GM12878 (cell line): ENCODE results near the gene MAP1S. TPM values are rescaled to one million over a fixed set of nuclear protein-coding genes. Genes with fewer than 3 reads are reported as not detected.

ENCODE experiments used
- ATAC-seq: fragments of 200-7000 bp; cut with Tn5 transposase; 3 replicates; pipeline ENCODE4 v1.9.1; 2020; ENCODE audit warnings: mild to moderate bottlenecking, moderate library complexity
- BruUV-seq: library from RNA; stranded (reverse); fragments of 400-500 nt; replicated peaks from 2 replicates; lab custom pipeline; 2021; lab: Mats Ljungman, UMichigan
- CTCF ChIA-PET: fragments of 300-600 bp; sonication (Branson Sonifier 250); formaldehyde crosslinking; extraction: SDS; loops from one replicate; lab custom pipeline; 2021; ENCODE audit warnings: inconsistent platforms; lab: Yijun Ruan, JAX
- POLR2A ChIA-PET: fragments of 350-600 bp; formaldehyde crosslinking; extraction: SDS; loops from one replicate; lab custom pipeline; 2021; ENCODE audit warnings: inconsistent platforms; lab: Charles Lee
- RAD21 ChIA-PET: fragments of 300-600 bp; sonication (Branson Sonifier 250); formaldehyde crosslinking; loops from one replicate; lab custom pipeline; 2023; ENCODE audit warnings: antibody characterized with exemption; ENCODE audit not compliant: unreplicated experiment; lab: Charles Lee
- SMC1A ChIA-PET: fragments of 300-600 bp; sonication (Branson Sonifier 250); formaldehyde crosslinking; loops from one replicate; lab custom pipeline; 2023; ENCODE audit not compliant: unreplicated experiment, uncharacterized antibody; lab: Charles Lee
- DNase-seq: peaks from one replicate; pipeline ENCODE4 v3.0.0-alpha.2; 2011; ENCODE audit warnings: low read depth, low spot score
- FAIRE-seq: peaks from 3 replicates; lab custom pipeline; 2011; peaks lifted over from hg19 to GRCh38; lab: Jason Lieb, UNC
- H2AFZ ChIP-seq: 2 replicates; pipeline ENCODE4 v1.6.0; 2011; ENCODE audit warnings: low read depth, low read length, control low read depth; ENCODE audit not compliant: control insufficient read depth
- H3K27ac ChIP-seq: 2 replicates; pipeline ENCODE4 v1.5.1; 2011; ENCODE audit warnings: control low read depth; ENCODE audit not compliant: control insufficient read depth, insufficient read depth
- H3K27me3 ChIP-seq, 2 experiments: replicated peaks in 1 of 2; 2 replicates each; pipeline versions ENCODE4 v1.6.0 to v1.6.1; 2011; ENCODE audit warnings: low read length in 1 of 2; ENCODE audit not compliant: control insufficient read depth in 2 of 2, insufficient read depth in 2 of 2
- H3K36me3 ChIP-seq, 2 experiments: 2 replicates each; pipeline ENCODE4 v1.5.1; 2011; ENCODE audit warnings: low read length in 1 of 2; ENCODE audit not compliant: control insufficient read depth in 2 of 2, insufficient read depth in 2 of 2
- H3K4me1 ChIP-seq: 2 replicates; pipeline ENCODE4 v1.6.1; 2011; ENCODE audit warnings: mild to moderate bottlenecking, low read length, moderate library complexity, mixed read lengths; ENCODE audit not compliant: control insufficient read depth, insufficient read depth
- H3K4me2 ChIP-seq: 2 replicates; pipeline ENCODE4 v1.6.0; 2011; ENCODE audit warnings: control low read depth; ENCODE audit not compliant: control insufficient read depth, insufficient read depth
- H3K4me3 ChIP-seq: fragments of 200-600 bp; sonication (generic); 2 replicates; pipeline ENCODE4 v1.5.1; 2016
- H3K79me2 ChIP-seq: 2 replicates; pipeline ENCODE4 v1.6.0; 2011; ENCODE audit warnings: low read length; ENCODE audit not compliant: control insufficient read depth, insufficient read depth
- H3K9ac ChIP-seq: 2 replicates; pipeline ENCODE4 v1.8.0; 2011; ENCODE audit warnings: low read length, control low read depth, mixed read lengths; ENCODE audit not compliant: control insufficient read depth, insufficient read depth
- H3K9me3 ChIP-seq: replicated peaks from 3 replicates; pipeline ENCODE4 v1.5.1; 2011; ENCODE audit warnings: mild to moderate bottlenecking, low read length; ENCODE audit not compliant: control insufficient read depth, insufficient read depth
- H4K20me1 ChIP-seq: 2 replicates; pipeline ENCODE4 v1.6.0; 2011; ENCODE audit not compliant: control insufficient read depth, insufficient read depth
- BHLHE40 ChIP-seq, 2 experiments: fragments of 450-650 bp in 1 of 2; IDR thresholded peaks; 2 replicates each; pipeline ENCODE4 v1.6.1; 2011 to 2017; ENCODE audit warnings: low read depth in 2 of 2, borderline replicate concordance in 1 of 2, improper control_type of control experiment in 1 of 2, low read length in 1 of 2, mild to moderate bottlenecking in 1 of 2
- CBX3 ChIP-seq: fragments of 200-600 bp; sonication (generic); IDR thresholded peaks from 2 replicates; pipeline ENCODE4 v1.6.1; 2016; ENCODE audit warnings: low read depth, borderline replicate concordance
- E2F8 ChIP-seq: fragments of 450-650 bp; IDR thresholded peaks from 2 replicates; pipeline ENCODE4 v1.6.1; 2018; ENCODE audit warnings: mild to moderate bottlenecking, low read depth, moderate library complexity; ENCODE audit not compliant: partially characterized antibody
- IKZF2 ChIP-seq, 2 experiments: fragments of 450-650 bp; IDR thresholded peaks; 2 replicates each; pipeline ENCODE4 v1.6.1; 2017; ENCODE audit warnings: mild to moderate bottlenecking in 2 of 2, moderate library complexity in 2 of 2
- LARP7 ChIP-seq: fragments of 450-650 bp; IDR thresholded peaks from 2 replicates; pipeline ENCODE4 v1.6.1; 2017; ENCODE audit warnings: mild to moderate bottlenecking
- MYB ChIP-seq: fragments of 150-350 bp; IDR thresholded peaks from 2 replicates; pipeline ENCODE4 v1.6.1; 2014; ENCODE audit warnings: mild to moderate bottlenecking, low read depth, low read length, borderline replicate concordance
- NFYA ChIP-seq: IDR thresholded peaks from 2 replicates; pipeline ENCODE4 v1.6.1; 2011; ENCODE audit warnings: low read depth, mild to moderate bottlenecking, low read length, improper control_type of control experiment, borderline replicate concordance
- NFYB ChIP-seq: IDR thresholded peaks from 2 replicates; pipeline ENCODE4 v1.6.1; 2011; ENCODE audit warnings: low read depth, mild to moderate bottlenecking, low read length, improper control_type of control experiment, moderate library complexity; ENCODE audit not compliant: insufficient read depth
- POLR2AphosphoS5 ChIP-seq: IDR thresholded peaks from 2 replicates; pipeline ENCODE4 v1.6.1; 2011; ENCODE audit warnings: mild to moderate bottlenecking, low read length, inconsistent platforms
- RUNX3 ChIP-seq: IDR thresholded peaks from 2 replicates; pipeline ENCODE4 v1.6.1; 2012; ENCODE audit warnings: low read length, inconsistent platforms
- SP1 ChIP-seq: IDR thresholded peaks from one replicate; pipeline ENCODE4 v1.6.1; 2011; ENCODE audit warnings: low read depth, low read length
- ZNF687 ChIP-seq: fragments of 450-650 bp; IDR thresholded peaks from 2 replicates; pipeline ENCODE4 v1.6.1; 2017; ENCODE audit warnings: mild to moderate bottlenecking, moderate library complexity
- WGBS: methylation state at CpG from one replicate; pipeline ENCODE4 v1.1.6; 2016; ENCODE audit warnings: low lambda C conversion rate; ENCODE audit not compliant: insufficient replicate concordance, insufficient coverage; ENCODE audit errors: missing lambda C conversion rate; 5-methylcytosine and 5-hydroxymethylcytosine counted together
- in situ Hi-C: fragments of 300-500 bp; cut with MboI; formaldehyde crosslinking; loops from 9 replicates; pipeline ENCODE4 v1.14.3; 2018; ENCODE audit warnings: mixed read lengths
- intact Hi-C: fragments of 100-400 bp; cut with micrococcal nuclease; formaldehyde crosslinking; loops from one replicate; pipeline ENCODE4 v1.14.2; 2022; ENCODE audit not compliant: unreplicated experiment
- polyA plus RNA-seq, 11 experiments: library from polyadenylated mRNA; depleted of rRNA in 4 of 11; unstranded in 6 of 11; stranded (reverse) in 5 of 11; fragments of >200 nt; fragmentation: Nextera tagmentation in 4 of 11; fragmentation: Illumina TruSeq in 1 of 11; extraction: Ambion mirVana in 4 of 11; extraction: Trizol in 1 of 11; gene quantifications; 1 replicate in 1 of 11; 2 replicates in 10 of 11; pipeline versions ENCODE4 v1.2.1 to v1.2.3, GENCODE V29; 2011 to 2016; ENCODE audit warnings: inconsistent platforms in 2 of 11, missing spikeins in 2 of 11, low read depth in 1 of 11
- total RNA-seq, 4 experiments: library from RNA; depleted of rRNA in 3 of 4; stranded (reverse); fragments of >200 nt in 3 of 4; fragmentation: Illumina TruSeq in 1 of 4; extraction: Trizol in 1 of 4; gene quantifications; 2 replicates each; pipeline versions ENCODE4 v1.2.1 to v1.2.3, GENCODE V29; 2013 to 2021
- TF ChIP-seq, protein P1 (sequence below): IDR thresholded peaks from 2 replicates; pipeline ENCODE4 v1.6.1; 2011; ENCODE audit warnings: borderline replicate concordance, low read depth, mild to moderate bottlenecking, moderate library complexity, low read length; ENCODE audit not compliant: insufficient read depth, poor library complexity, severe bottlenecking
- TF ChIP-seq, protein P2 (sequence below): fragments of 450-650 bp; IDR thresholded peaks from 2 replicates; pipeline ENCODE4 v1.6.1; 2016; ENCODE audit warnings: mild to moderate bottlenecking

Gene MAP1S
- total and polyA plus RNA-seq, 10 of the 15 experiments (the other 5 are each of a cell fraction or from before 2014, with no cell fraction given) = 2.1 to 63.9 (median 15.0) TPM

GRCh38 chr19:17757125-17757524 lies 37.8 kb downstream of the MAP1S start:
- Histone ChIP-seq H3K79me2 (peaks cover 9% of the 10 kb centered on the region), H3K36me3 (peaks cover 0 to 5% of the 10 kb centered on the region in 2 experiments; a peak in 3 of 4 replicates)
- TF ChIP-seq NFYB (no peak), CBX3 (no peak), NFYA (no peak), LARP7 (no peak), POLR2AphosphoS5 (no peak), IKZF2 (IDR thresholded peaks at IDR 0.05) (no peak), MYB (no peak), E2F8 (no peak), BHLHE40 (IDR thresholded peaks at IDR 0.05; ENCODE audit: borderline replicate concordance in 1 of 2, low read depth in 2 of 2, low read length in 1 of 2) (no peak), SP1 (no peak), ZNF687 (no peak), RUNX3 (no peak)
- TF ChIP-seq, protein P1, sequence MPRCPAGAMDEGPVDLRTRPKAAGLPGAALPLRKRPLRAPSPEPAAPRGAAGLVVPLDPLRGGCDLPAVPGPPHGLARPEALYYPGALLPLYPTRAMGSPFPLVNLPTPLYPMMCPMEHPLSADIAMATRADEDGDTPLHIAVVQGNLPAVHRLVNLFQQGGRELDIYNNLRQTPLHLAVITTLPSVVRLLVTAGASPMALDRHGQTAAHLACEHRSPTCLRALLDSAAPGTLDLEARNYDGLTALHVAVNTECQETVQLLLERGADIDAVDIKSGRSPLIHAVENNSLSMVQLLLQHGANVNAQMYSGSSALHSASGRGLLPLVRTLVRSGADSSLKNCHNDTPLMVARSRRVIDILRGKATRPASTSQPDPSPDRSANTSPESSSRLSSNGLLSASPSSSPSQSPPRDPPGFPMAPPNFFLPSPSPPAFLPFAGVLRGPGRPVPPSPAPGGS = no peak
- TF ChIP-seq, protein P2, sequence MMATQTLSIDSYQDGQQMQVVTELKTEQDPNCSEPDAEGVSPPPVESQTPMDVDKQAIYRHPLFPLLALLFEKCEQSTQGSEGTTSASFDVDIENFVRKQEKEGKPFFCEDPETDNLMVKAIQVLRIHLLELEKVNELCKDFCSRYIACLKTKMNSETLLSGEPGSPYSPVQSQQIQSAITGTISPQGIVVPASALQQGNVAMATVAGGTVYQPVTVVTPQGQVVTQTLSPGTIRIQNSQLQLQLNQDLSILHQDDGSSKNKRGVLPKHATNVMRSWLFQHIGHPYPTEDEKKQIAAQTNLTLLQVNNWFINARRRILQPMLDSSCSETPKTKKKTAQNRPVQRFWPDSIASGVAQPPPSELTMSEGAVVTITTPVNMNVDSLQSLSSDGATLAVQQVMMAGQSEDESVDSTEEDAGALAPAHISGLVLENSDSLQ = no peak

More at GRCh38 chr19:17757125-17757524, 37.8 kb downstream of the MAP1S start:
- no peaks in the 10 kb centered on the region for H3K27me3 ChIP-seq
- ChIA-PET RAD21 (interaction anchor here (1.0 to 6.7 kb wide), 4 partner anchors 9 to 25 kb away, joined by 3 to 96 read pairs (median 48); no protein-coding TSS in a partner anchor), SMC1A (interaction anchor here (4.2 to 8.8 kb wide), 3 partner anchors 10 to 38 kb away, joined by 40 to 93 read pairs (median 91); partner anchors contain the start of gene MAP1S), CTCF (interaction anchor here (1.7 to 6.8 kb wide), 3 partner anchors 9 to 52 kb away, joined by 3 to 85 read pairs (median 6); no protein-coding TSS in a partner anchor), POLR2A (interaction anchor here (0.6 to 1.7 kb wide), 4 partner anchors 9 to 52 kb away, joined by 3 to 11 read pairs (median 6); partner anchors contain the start of gene MAP1S)
- H3K4me3 ChIP-seq = no peak overlapping the region
- intact Hi-C loops = no loop called here
- no peak overlapping the region for H2AFZ ChIP-seq
- peaks cover 57% of the 10 kb centered on the region for H3K4me1 ChIP-seq
- H4K20me1 ChIP-seq = no peaks in the 10 kb centered on the region
- no peak for ATAC-seq
- no peak for DNase-seq
- in situ Hi-C loops = no loop called here
- WGBS = 44% methylated on average over 9 of the region's 9 CpGs
- H3K9ac ChIP-seq = no peak overlapping the region
- no peaks in the 10 kb centered on the region; the same call in 2 of the 3 replicates for H3K9me3 ChIP-seq
- H3K4me2 ChIP-seq = no peak overlapping the region; the same call in 1 of the 2 replicates
- 0 out of 2 replicates have a peak overlapping the region, but pooled peaks have one; percentile 11 for H3K27ac ChIP-seq
- no TSS peak for BruUV-seq
- no peak for FAIRE-seq
